ENCODE measurements around the gene VTI1A. TPM values are rescaled to one million over a fixed set of nuclear protein-coding genes. Genes with fewer than 3 reads are reported as not detected.

The VTI1A gene
- total and polyA plus RNA-seq, 8 donors: 7.3 to 20.2 (median 11.6) TPM

DNA sequence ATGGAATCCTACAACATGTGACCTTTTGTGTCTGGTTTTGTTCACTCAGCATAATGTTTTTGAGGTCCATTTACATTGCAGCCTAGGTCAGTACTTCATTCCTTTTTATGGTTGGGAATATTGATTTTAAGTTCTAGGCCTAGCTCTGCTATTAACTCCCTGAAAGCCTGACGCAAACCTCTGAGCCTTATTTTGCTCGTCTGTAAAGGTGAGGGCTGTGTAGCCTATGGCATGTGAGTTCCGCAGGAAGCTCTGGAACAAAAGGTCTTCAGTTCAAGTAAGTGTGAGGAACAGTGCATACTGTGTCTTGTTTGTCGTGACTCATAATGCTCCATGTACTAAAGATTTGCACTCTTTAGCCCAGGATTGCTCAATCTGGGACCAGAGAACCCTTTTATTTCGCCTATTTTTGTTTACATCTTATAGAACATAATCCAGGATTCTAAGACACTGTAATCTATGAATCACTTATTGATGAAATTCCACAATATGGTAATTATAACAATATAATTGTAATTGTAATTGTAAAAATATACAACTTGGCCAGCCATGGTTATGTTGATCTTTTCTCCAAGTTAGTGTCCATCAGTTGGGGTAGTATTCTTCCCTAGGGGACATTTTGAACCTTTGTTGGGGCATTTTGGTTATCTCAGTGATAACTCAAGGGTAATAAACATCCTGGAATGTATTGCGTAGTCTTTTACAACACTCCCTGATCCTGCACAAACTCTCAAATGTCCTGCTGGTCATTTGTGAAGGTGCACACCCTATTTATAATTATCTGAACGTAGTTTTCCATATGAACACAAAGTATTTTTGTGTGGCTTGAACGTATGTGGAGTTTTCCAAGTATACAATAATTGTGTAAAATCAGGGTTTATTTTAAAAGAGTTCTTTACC lies 184.7 kb downstream of the VTI1A start:
- Histone ChIP-seq H3K4me1 (no peaks in the 10 kb centered on the region), H3K4me3 (no peak overlapping the region), H3K9me3 (no peaks in the 10 kb centered on the region), H3K36me3 (no peaks in the 10 kb centered on the region), H3K27ac (no peak overlapping the region), H3K27me3 (no peaks in the 10 kb centered on the region)
- ATAC-seq (no peak), DNase-seq (no peak), FAIRE-seq (no peak)
- TF ChIP-seq CTCF (IDR thresholded peaks at IDR 0.05): no peak
- intact Hi-C loops (cut with DNase I): no loop called here
- WGBS, 2 donors: 94 to 97% methylated on average over 8 of the region's 8 CpGs

DNA sequence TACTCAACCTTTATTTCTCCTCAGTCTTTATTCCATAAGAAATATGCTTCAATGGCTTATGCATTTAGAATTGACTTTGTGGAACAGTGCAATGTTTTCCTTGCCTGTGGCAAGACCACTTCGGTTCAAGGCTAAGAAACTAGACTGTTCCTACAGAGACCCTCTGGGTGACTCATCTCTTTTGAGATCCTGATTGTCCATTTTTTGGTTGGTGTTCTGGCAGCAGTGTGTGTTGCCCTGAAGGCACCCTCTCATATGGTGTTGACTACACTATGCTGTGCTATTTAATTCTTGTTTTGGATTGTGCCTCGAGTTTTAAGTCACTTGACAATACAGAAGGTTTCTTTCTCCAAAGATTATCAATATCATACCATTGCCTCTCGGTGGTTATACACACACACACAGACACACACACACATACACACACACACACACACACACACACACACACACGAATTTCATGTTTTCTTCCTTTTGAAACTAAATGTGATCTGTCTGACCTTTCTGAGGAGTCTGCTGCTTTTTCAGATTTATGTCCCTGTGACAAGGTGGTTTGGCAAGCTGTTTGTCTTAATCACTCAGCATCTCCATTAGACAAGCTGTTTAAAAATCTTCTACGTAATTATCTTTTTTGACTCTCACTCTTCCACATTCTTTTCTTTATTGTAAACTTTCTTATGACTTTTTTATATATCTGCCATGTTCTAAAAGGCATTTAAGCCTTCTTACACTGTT lies 187.2 kb downstream of the VTI1A start:
- TF ChIP-seq CTCF (IDR thresholded peaks at IDR 0.05): no peak
- no peak overlapping the region for H3K27ac ChIP-seq
- whole genome bisulfite sequencing, 2 donors: 75 to 77% methylated on average over 5 of the region's 5 CpGs
- no peak for DNase-seq
- no peak for ATAC-seq
- H3K4me1 ChIP-seq: peaks cover 4 to 8% (median 8%) of the 10 kb centered on the region in 3 donors
- intact Hi-C loops (cut with DNase I): no loop called here
- no peak overlapping the region for H3K4me3 ChIP-seq
- H3K9me3 ChIP-seq: no peaks in the 10 kb centered on the region
- FAIRE-seq: no peak
- H3K27me3 ChIP-seq: no peaks in the 10 kb centered on the region
- H3K36me3 ChIP-seq: no peaks in the 10 kb centered on the region

DNA sequence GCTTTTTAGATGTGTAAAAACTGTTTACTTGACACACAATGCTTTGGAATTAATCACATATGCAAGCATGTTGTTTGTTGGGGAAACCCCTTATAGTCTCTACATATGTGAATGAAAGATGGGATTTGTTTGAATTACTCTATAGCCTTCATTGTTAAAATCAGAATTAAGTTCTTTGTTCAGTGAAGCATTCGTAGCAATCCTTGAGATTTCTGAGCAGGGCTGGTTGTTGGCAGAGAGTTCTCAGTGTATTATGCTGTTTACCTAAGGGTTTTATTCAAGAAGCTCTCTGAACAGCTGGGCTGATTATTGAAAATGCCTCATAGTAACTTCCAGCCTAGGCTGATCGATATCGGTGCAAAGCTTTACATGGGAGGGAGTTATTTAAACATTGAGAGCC lies 190.9 kb downstream of the VTI1A start:
- Histone ChIP-seq H3K36me3 (no peaks in the 10 kb centered on the region), H3K4me3 (no peak overlapping the region), H3K4me1 (peaks cover 4 to 8% (median 8%) of the 10 kb centered on the region in 3 donors), H3K27me3 (no peaks in the 10 kb centered on the region), H3K9me3 (no peaks in the 10 kb centered on the region), H3K27ac (no peak overlapping the region)
- peak in 1 of 4 donors; percentile 44 for ATAC-seq
- no peak for FAIRE-seq
- 11 to 17% methylated on average over 3 of the region's 3 CpGs for WGBS, 2 donors
- intact Hi-C loops (cut with DNase I): no loop called here
- TF ChIP-seq CTCF (IDR thresholded peaks at IDR 0.05): no peak
- DNase-seq: no peak

- Histone ChIP-seq H3K27me3 (no peaks in the 10 kb centered on the region), H3K9me3 (no peaks in the 10 kb centered on the region), H3K27ac (no peak overlapping the region), H3K36me3 (no peaks in the 10 kb centered on the region), H3K4me3 (no peak overlapping the region), H3K4me1 (peaks cover 4 to 8% (median 8%) of the 10 kb centered on the region in 3 donors)
- FAIRE-seq: no peak
- TF ChIP-seq CTCF (IDR thresholded peaks at IDR 0.05): no peak
- ATAC-seq: no peak
- WGBS, 2 donors: 93 to 96% methylated on average over 1 of the region's 1 CpG
- intact Hi-C loops (cut with DNase I): no loop called here
- DNase-seq: no peak
Measured at GRCh38 chr10:112639298-112639697, 192.3 kb downstream of the VTI1A start.

Data from pancreas (tissue), 10 donors.